HG02642 (cell line): ENCODE results near the gene DNAAF9.

Source experiments
- ATAC-seq: cut with Tn5 transposase; IDR thresholded peaks from one replicate; pipeline ENCODE4 v1.9.1; 2021; ENCODE audit warnings: mild to moderate bottlenecking; ENCODE audit not compliant: unreplicated experiment, poor library complexity

DNAAF9 gene

DNA sequence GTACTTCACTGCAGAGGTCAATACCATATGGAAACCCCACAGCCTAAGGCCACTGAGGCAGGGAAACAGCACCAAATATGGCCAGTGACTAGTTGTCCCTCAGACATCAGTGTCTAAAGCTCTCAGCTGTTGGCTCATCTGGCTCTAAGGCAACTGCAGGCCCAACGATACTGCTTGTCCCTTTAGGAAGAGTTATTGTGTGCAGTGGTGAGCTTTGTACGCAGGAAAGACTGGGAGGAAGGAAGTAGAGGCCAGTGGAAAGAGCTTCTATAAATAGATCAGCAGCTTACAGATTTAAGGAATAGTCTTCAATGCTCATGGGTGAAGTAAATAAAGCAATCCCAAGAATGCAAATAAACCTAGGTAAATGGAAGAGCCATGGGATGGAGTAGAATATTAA lies 29.3 kb downstream of the DNAAF9 start:
- ATAC-seq = no peak

DNA sequence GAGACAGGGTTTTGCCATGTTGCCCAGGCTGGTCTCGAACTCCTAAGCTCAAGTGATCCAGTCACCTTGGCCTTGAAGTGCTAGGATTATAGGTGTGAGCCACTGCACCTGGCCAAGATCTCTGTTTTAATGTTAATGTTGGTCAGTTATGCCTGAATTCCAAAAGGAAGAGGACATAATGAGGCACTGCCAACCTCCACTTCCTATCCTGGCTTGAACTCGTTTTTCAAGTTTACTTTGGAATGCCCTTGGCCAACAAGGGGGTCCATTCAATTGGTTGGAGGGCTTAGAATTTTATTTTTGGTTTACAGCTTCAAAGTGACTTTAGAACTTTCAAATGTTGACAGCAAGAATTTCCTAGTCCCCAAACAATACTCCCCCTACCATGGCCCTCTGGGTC lies 29.8 kb downstream of the DNAAF9 start:
- no peak for ATAC-seq

DNA sequence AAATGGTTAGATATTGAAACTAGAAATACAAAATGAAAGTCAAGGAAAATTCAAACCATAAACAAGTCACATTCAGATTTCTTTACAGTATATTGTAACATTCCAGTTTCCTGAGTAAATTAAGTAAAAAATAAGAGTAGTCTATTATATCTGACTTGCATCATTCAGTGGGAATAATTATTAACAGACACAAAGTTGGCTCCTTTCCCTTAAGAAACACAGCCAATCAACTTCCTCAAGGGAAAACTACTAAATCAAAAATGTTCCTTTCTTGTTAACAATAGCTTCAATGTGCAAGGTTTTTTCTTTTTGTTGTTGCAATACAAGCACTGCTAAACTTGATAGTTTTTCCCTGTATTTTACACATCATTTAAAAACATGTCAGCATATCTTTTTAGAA lies 33.2 kb downstream of the DNAAF9 start:
- ATAC-seq = no peak

DNA sequence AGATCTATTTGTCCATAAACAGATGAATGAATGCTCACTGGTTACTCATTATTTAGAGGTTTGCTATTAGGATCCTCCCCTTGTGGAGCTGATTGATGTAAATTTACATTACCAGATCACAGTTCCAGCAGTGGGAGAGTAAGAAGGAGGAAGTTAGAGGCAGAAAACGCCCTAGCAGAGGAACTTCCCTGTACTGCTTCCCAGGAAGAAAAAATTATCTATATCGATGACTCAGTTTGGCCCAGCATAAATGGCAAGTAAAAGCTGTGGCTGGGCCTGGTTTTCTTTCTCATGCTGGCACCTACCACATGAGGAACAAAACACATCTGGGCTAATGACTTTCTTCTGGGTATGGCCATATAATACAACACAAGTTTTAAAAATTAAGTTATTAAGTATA lies 35.7 kb downstream of the DNAAF9 start:
- no peak for ATAC-seq

DNA sequence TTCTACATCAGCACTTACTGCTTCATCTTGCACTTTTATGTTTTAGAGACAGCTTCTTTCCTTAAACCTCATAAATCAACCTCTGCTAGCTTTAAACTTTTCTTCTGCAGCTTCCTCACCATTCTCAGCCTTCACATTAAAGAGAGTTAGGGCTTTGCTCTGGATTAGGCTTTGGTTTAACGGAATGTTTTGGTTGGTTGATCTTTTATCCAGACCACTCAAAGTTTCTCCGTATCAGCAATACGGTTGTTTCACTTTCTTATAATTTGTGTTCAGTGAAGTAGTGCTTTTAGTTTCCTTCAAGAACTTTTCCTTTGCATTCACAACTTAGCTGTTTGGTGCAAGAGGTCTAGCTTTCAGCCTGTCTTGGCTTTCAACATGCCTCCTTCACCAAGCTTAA lies 40.4 kb downstream of the DNAAF9 start:
- no peak for ATAC-seq

DNA sequence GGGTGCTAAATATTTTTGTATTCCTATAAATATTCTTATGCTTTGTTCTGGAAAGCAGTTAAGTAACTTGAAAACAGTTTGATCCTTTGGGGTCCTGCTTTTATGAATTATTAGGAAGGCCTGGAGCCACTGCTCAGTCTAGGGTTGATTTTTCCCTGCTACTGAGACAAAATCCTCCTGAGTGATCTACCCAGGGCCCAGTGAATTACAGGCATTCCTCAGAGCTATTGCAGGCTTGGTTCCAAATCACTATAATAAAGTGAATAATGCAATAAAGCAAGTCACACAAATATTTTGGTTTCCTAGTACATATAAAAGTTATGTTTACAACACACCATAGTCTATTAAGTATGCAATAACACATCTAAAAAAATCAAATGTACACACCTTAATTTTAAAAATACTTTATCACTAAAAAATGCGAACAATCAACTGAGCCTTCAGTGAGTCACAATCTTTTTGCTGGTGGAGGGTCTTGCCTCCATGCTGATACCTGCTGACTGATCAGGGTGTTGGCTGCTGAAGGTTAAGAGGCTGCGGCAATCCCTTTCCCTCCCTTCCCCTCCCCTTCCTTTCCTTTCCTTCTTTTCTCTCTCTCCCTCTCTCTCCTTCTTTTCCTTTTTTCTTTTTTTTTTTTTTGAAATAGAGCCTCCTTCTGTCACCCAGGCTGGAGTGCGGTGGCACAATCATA lies 43.0 kb downstream of the DNAAF9 start:
- no peak for ATAC-seq

DNA sequence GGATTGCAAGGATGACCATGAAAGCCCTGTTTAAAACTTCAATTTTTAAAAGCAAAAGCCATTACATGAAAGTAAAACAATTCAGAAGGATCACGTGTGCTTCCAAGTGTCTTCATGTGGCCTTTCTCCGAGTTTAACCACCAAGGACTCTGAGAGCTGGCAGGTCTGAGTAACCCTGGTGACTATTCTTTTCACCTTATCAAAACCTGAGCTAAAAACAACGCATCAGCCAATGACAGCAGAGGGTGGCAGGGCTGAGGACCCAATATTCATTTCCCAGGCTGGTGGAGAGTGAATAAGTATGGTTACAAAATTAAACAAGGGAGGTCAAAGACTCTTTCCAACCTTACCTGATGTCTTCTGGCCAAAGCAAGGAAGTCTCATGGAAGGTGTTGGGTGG lies 46.7 kb downstream of the DNAAF9 start:
- ATAC-seq = no peak

DNA sequence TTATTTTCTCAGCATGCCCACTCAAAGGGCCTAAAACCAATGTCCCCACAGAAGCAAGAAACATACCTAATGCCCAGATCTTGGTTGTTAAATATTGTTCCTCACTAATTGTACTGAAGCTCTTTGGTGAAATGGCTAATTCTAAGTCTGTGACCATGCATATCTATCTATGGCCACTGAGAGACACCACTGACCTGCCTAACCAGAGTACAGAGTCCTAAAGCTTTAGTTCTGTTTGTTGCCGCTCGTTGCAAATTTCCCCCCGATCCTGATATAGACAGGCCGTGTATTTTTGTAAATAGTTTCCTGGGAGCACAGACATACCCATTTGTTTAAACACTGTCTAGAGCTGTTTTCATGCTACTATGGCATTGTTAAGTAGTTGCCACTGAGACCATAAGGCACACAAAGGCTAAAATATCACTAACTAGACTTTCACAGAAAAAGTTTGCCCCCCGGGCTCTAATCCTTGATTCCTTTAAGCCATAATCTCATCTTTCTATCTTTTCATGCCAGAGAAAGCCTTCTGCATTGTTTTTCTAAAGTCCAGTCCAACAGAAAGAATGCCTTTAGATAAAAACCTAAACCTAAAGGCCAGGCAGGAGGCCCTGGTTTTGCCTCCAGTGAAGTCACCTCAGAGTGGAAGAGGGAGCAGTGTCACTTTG lies 48.7 kb downstream of the DNAAF9 start:
- ATAC-seq = no peak
